ENCODE data around the gene CADPS.

CADPS gene

GRCh38 chr3:62523672-62524071 lies 351.5 kb downstream of the CADPS start:
- TF ChIP-seq, protein P1, sequence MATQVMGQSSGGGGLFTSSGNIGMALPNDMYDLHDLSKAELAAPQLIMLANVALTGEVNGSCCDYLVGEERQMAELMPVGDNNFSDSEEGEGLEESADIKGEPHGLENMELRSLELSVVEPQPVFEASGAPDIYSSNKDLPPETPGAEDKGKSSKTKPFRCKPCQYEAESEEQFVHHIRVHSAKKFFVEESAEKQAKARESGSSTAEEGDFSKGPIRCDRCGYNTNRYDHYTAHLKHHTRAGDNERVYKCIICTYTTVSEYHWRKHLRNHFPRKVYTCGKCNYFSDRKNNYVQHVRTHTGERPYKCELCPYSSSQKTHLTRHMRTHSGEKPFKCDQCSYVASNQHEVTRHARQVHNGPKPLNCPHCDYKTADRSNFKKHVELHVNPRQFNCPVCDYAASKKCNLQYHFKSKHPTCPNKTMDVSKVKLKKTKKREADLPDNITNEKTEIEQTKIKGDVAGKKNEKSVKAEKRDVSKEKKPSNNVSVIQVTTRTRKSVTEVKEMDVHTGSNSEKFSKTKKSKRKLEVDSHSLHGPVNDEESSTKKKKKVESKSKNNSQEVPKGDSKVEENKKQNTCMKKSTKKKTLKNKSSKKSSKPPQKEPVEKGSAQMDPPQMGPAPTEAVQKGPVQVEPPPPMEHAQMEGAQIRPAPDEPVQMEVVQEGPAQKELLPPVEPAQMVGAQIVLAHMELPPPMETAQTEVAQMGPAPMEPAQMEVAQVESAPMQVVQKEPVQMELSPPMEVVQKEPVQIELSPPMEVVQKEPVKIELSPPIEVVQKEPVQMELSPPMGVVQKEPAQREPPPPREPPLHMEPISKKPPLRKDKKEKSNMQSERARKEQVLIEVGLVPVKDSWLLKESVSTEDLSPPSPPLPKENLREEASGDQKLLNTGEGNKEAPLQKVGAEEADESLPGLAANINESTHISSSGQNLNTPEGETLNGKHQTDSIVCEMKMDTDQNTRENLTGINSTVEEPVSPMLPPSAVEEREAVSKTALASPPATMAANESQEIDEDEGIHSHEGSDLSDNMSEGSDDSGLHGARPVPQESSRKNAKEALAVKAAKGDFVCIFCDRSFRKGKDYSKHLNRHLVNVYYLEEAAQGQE (IDR thresholded peaks at IDR 0.05; ENCODE audit: insufficient read depth in 1 of 2, low read depth in 2 of 2, low read length in 2 of 2) = no peak
- TF ChIP-seq FOXP2 (optimal IDR thresholded peaks at IDR 0.05; ENCODE audit: borderline replicate concordance, extremely low read depth, extremely low read length, insufficient read depth) = no peak
- TF ChIP-seq TAF1 (IDR thresholded peaks at IDR 0.05; ENCODE audit: borderline replicate concordance, insufficient read depth, low read length) = no peak
- TF ChIP-seq POLR2AphosphoS5 (IDR thresholded peaks at IDR 0.05; ENCODE audit: low read depth, low read length) = no peak
- TF ChIP-seq SIN3A (IDR thresholded peaks at IDR 0.05; ENCODE audit: borderline replicate concordance, insufficient read depth, low read length) = no peak

GRCh38 chr3:62521464-62522105 lies 353.6 kb downstream of the CADPS start:
- no peak for TF ChIP-seq FOXP2 (optimal IDR thresholded peaks at IDR 0.05; ENCODE audit: borderline replicate concordance, extremely low read depth, extremely low read length, insufficient read depth)
- TF ChIP-seq SIN3A (IDR thresholded peaks at IDR 0.05; ENCODE audit: borderline replicate concordance, insufficient read depth, low read length) = no peak
- no peak for TF ChIP-seq POLR2AphosphoS5 (IDR thresholded peaks at IDR 0.05; ENCODE audit: low read depth, low read length)
- no peak for TF ChIP-seq TAF1 (IDR thresholded peaks at IDR 0.05; ENCODE audit: borderline replicate concordance, insufficient read depth, low read length)
- TF ChIP-seq, protein P1 (IDR thresholded peaks at IDR 0.05; ENCODE audit: insufficient read depth in 1 of 2, low read depth in 2 of 2, low read length in 2 of 2) = no peak

DNA sequence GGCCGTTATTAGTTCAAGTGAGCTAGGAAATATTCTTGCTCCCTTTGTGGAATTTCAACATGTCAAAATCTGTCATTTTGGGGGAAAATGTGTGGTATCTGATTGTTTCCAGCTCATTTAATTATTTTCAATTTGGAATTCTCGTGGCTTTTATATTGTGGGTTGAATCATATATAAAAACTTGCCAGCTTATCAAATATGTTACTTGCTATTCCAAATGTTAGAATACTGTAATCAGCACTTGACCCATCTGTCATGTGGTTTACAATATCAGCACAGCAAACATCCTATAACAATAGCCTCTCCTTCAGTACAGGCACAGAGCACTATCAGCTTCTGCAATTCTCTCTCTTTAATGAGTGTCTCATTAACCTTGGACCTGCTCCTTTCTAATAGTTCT lies 371.7 kb downstream of the CADPS start:
- TF ChIP-seq, protein P1 (IDR thresholded peaks at IDR 0.05; ENCODE audit: insufficient read depth in 1 of 2, low read depth in 2 of 2, low read length in 2 of 2) = no peak
- no peak for TF ChIP-seq TAF1 (IDR thresholded peaks at IDR 0.05; ENCODE audit: borderline replicate concordance, insufficient read depth, low read length)
- no peak for TF ChIP-seq SIN3A (IDR thresholded peaks at IDR 0.05; ENCODE audit: borderline replicate concordance, insufficient read depth, low read length)
- no peak for TF ChIP-seq FOXP2 (optimal IDR thresholded peaks at IDR 0.05; ENCODE audit: borderline replicate concordance, extremely low read depth, extremely low read length, insufficient read depth)

DNA sequence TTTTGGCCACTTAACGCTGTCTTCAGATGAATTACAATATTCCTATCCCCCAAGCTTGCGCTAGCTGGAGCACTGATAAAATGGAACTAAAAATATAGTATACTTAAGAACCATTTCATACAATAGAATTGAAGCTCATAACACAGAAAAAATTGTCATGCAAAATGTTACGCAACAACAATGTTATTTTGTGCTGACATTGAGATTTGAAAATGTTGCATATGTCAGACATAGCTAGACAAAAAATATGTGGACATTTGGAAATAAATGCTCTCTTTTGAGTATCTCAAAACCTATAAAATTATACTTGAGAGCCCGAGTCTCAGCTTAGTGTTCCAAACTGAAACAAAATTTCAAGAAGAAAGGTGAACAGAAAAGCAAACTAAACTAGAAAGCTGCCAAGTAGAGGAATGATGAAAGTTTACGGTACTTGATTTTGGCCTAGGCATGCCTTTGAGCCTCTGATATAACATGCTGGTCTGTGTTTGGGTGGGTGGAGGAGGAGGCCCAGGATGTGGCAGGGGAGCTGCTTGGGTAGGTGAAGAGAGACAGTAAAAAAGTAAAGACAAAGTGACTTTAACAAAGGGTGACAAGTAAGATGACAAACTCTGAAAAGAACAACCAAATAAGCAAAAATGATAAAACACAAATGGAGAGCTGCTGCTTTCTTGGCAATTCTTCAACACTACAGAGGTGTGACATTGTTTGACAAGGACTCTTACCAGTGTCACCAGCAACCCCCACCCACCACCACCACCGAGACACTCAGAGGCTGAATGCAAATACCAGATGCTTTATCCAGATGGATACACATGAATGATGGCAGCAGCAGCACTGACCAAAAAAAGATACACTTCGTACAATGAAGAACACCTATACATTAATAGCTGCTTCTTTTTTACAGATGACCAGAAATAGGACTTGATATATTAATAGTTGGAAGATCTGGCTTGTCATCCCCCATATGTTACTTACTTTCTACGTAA lies 372.6 kb downstream of the CADPS start:
- TF ChIP-seq, protein P1 (IDR thresholded peaks at IDR 0.05; ENCODE audit: insufficient read depth in 1 of 2, low read depth in 2 of 2, low read length in 2 of 2) = no peak
- TF ChIP-seq SIN3A (IDR thresholded peaks at IDR 0.05; ENCODE audit: borderline replicate concordance, insufficient read depth, low read length) = no peak
- no peak for TF ChIP-seq TAF1 (IDR thresholded peaks at IDR 0.05; ENCODE audit: borderline replicate concordance, insufficient read depth, low read length)
- no peak for TF ChIP-seq FOXP2 (optimal IDR thresholded peaks at IDR 0.05; ENCODE audit: borderline replicate concordance, extremely low read depth, extremely low read length, insufficient read depth)
- no peak for TF ChIP-seq POLR2AphosphoS5 (IDR thresholded peaks at IDR 0.05; ENCODE audit: low read depth, low read length)

All from PFSK-1 (cell line).